DMS114 treated with DMSO at 0.1 percent for 48 hours (cell line): Measurements from ENCODE around the gene AHSP.
A peak's percentile ranks its signal among the peaks of the same experiment; 100 is the strongest.
"Not testable (repeated sequence)": the region's sequence is repeated elsewhere in the genome, so short reads cannot be mapped to it uniquely, and the experiment has no call there.

Source experiments
- DNase-seq: peaks from one replicate; lab custom pipeline; 2025; ENCODE audit not compliant: unreplicated experiment; lab: John Stamatoyannopoulos, UW

Gene AHSP

GRCh38 chr16:31529937-31530312 is 2.2 kb downstream of the AHSP start:
- no peak for DNase-seq

GRCh38 chr16:31530405-31530804 is 2.7 kb downstream of the AHSP start:
- no peak for DNase-seq

GRCh38 chr16:31531096-31531495 is 3.4 kb downstream of the AHSP start:
- no peak for DNase-seq

- DNase-seq = no peak
These were observed 4.4 kb downstream of the AHSP start for GRCh38 chr16:31532120-31532519.

GRCh38 chr16:31532896-31533295 is 5.2 kb downstream of the AHSP start:
- no peak for DNase-seq

GRCh38 chr16:31535737-31536136 is 8.0 kb downstream of the AHSP start:
- DNase-seq = no peak

GRCh38 chr16:31536804-31537361 is 9.2 kb downstream of the AHSP start:
- DNase-seq = no peak

- no peak for DNase-seq
These were observed 9.9 kb downstream of the AHSP start for GRCh38 chr16:31537362-31538242.

- DNase-seq = not testable (repeated sequence)
These were observed 10.5 kb downstream of the AHSP start for GRCh38 chr16:31538243-31538598.

GRCh38 chr16:31539762-31540161 is 12.1 kb downstream of the AHSP start:
- not testable (repeated sequence) for DNase-seq

- no peak for DNase-seq
These were observed 15.1 kb downstream of the AHSP start for GRCh38 chr16:31542763-31543162.

- no peak for DNase-seq
These were observed 33.9 kb downstream of the AHSP start for GRCh38 chr16:31561426-31562233.

- DNase-seq = peak; percentile 58
These were observed 41.1 kb downstream of the AHSP start for GRCh38 chr16:31568577-31569359.

- no peak for DNase-seq
These were observed 41.6 kb downstream of the AHSP start for GRCh38 chr16:31569360-31569717.

GRCh38 chr16:31572821-31573220 is 45.1 kb downstream of the AHSP start:
- DNase-seq = no peak

GRCh38 chr16:31574159-31574558 is 46.5 kb downstream of the AHSP start:
- not testable (repeated sequence) for DNase-seq

- no peak for DNase-seq
These were observed 49.7 kb downstream of the AHSP start for GRCh38 chr16:31577411-31577810.
